ENCODE data around the gene XYLT1.

XYLT1 gene

DNA sequence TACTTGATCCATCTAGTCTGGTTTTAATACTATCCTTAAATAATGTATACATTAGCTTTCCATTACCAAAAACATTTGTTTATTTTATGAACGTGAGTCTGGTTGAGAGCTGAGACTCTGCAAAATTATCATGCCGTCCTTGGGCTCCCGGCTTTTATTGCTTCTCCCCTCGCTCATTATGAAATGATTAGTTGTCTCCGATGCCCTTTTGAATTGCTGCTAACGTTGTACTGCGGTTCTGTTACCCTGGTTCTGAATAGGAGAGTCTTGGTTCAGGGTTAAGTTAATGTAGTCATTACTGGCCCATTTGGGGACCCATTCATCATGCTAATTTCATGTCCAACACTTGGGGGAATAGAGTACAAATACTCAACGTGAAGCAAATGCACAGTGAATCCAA is 12.8 kb downstream of the XYLT1 start:
- DNase-seq = no peak

DNA sequence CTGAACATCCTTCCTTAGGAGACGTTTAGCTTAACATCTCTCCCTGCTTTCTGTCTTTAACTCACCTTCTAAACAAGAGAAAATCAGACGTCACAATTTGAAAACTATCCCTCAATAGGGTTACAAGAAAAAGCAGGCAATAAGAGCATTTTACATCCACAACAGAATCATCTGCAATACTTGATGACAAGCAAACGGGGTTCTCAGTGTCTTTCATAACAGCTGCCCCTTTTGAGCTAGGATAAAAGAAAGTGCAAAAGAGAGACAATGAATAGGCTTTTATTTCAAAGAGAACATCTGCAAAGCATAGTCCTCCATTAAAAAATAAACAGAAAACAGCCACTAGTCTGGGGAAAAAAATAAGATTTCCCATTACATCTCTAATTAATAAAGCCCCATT is 13.2 kb downstream of the XYLT1 start:
- no peak for DNase-seq

DNA sequence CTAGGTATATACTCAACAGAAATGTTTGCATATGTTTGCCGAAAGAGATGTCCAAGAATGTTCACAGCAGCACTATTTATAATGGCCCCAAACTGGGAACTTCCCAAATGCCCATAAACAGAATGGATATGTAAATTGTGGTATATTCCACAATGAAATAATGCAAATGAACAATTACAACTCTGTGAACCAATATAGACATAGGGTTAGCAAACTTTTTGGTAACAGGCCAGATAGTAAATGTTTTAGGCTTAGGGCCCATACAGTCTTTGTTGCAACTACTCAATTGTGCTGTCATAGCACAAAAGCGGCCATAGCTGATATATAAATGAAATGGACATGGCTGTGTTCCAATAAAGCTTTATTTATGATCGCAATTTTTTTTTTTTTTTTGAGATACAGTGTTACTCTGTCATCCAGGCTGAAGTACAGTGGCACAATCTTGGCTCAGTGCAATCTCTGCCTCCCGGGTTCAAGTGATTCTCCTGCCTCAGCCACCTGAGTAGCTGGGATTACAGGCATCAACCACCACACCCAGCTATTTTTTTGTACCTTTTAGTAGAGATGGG is 16.5 kb downstream of the XYLT1 start:
- no peak for DNase-seq

DNA sequence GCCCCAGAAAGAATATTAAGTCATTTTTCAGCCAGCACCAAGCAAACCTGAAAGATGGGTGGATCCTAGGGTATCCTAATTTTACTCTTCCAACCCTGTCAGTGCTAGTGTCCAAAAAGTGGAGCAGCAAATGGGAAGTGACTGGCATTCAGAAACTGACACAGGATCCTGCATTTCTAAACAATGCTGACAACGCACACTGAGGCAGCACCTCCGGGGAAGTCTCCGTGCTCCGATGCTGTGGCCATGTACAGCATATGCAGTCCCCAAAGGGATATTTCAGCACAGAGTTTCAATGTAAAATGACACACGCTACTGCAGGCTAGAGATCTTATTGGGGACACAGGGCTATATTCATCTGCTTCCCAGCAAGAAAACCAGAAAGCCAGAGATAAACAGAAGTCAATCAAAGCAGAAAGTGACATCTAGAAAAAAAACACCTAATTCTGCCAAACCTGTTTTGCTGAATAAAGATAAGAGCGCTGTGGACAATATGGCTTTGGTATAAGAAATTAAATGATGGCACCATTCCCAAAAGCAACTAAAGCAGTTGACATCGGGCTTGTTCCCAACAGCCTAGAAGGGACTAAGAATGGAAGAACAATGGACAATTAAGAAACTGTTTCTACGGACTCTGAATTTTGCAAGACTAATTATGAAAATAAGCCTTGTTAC is 17.3 kb downstream of the XYLT1 start:
- no peak for DNase-seq

DNA sequence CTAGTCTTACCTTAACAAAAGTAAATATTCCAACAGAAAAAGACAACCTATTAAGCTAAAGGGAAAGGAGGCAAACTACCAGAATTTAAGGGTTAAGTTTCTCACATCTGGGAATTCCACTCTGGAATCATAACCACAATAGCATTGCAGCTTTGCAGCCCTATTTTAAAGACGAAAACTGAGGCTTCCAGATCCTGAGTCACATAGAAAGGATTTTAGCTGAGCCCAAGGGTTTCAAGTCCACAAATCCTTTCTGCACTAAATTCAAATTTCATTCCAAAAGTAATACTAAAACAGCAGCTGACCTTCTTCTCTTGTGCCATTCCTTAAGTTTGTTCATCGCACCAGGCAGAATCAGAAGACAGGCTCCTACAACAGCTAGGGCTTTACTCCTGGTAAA is 17.8 kb downstream of the XYLT1 start:
- no peak for DNase-seq

DNA sequence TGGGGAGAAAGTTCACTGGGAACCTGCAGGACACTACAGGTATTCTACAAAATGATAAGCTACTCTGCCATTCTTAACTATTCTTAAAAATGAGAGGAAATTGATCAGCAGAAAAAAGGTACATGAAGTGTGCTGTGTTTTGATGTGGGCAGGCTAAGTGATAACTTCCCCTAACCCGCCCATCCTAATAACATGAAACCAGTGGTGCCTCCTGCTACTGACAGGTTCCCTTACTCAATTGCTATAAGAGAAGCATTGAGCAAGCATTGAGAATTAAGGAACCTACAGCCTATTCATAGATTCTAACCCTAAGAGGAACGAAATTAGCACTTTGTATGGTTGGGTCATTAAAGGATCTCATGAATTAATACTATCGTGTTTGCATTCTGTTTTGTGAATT is 18.9 kb downstream of the XYLT1 start:
- peak in 1 of 2 donors; percentile 48 for DNase-seq

DNA sequence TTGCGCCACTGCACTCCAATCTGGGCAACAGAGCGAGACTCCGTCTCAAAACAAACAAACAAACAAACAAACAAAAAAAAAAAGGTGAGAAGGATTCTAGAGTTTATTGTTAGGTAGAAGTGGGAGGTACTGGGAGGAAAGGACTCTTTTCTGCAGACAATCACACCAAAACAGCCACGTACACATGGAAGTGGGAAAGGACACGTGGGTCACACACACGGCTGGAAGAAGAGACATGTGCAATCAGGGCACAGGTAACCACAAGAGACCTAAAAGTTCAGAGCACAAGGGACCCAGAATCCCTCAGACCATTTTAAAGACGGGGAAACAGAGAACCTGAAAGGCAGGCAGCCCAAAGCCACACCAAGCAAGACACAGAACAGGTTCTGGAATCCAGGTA is 20.5 kb downstream of the XYLT1 start:
- no peak for DNase-seq

DNA sequence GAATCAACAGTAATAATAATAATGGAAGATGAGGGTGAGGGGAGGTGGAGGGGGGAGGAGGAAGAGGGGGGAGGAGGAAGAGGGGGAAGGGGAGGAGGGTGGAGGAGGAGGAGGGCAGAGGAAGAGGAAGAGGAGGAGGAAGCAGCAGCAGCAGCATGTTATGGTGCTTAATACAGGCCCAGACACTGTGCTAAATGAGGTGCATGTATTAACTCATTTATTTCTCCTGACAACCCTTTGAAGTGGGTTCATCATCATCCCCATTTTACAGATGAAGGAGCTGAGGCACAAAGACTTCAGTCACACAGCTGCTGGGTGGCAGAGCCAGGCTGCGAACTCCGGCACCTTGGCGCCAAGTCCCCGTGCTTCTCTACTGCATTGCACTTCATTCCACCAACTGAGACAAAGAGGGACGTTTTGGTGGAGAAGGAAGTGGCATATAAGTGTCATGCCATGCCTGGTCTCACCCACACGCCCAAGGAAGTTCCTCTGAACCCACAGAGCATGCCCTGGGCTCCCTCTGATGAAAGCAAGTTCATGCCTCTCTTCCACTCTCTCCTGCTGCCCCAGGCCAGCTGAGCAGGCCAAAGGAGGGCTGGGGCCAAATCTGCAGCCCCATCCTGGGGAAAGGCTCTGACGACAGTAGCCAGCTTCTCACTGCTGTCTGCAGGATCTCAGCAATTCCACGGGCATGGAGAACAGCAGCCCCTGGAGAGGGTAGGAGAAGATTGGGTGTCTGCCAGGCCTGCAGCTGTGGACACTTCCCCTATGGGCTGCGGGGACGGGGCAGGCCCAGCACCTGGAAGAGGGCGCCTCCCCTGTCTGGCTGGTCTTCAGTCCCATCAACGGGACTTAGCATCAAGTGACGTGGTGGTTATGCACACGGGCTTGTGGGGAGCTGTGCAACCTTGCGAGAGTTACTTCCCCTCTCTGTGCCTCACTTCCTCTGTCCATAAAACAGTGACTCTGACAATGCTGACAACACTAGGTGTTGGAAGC is 21.8 kb downstream of the XYLT1 start:
- DNase-seq = peak; percentile 48 to 65

DNA sequence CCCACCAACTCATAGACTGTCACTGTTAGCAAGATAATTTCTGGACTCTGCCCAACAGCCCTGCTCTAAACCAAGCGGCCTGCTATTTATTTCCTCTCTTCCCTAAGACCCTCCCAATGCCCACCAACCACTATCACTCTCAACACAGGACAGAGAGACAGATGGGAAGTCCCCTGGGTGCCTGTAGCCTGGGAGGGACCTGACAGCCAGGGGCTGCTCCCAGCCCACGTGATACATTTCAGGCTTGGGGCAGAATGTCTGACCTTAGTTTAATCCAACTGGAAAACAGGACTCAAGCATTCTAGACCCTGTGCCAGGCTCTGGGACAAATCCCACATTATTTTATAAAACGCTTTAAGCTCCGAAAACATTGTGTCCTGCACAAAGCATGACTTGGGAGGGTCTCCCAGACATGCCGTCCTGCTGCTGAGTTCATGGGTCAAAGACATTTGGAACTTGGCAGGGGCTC is 23.6 kb downstream of the XYLT1 start:
- no peak for DNase-seq

DNA sequence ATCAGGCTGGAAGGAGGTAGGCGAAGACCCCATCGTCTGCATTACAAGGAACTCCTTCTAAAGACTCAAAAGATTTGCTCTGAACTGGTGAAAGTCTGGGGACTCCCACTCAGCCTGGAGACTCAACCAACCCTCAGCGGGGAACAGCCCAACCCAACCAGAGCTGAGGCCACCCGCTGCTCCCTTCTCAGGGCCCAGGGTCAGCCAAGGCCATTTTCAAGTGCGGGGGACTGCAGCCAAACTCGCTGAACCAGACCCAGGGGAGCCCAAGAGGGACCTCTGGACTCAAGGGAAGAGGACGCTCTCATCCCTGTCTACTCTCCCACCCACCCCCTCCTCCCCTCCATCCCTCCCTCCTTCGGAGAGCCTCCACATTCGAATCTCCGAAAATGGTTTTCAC is 24.1 kb downstream of the XYLT1 start:
- no peak for DNase-seq

DNA sequence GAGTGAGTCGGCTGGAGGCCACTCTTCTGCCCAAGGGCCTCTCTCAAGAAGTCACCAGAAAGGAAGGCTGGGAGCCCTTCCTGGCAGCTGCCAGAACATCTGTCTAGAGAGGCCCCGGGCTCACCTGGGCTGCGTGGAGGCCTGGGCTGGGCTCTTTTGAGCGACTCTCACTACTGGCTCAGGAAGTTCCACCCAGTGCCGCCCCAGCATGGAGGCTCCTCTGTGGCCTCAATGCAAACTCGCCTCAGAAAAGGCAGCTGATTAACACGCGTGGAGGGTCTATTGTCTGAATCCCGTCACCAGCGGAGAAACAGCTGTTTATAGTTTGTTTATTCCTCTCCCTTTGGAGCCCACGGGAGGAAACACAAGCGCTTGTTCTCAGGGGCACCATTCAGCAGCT is 25.3 kb downstream of the XYLT1 start:
- DNase-seq = no peak

DNA sequence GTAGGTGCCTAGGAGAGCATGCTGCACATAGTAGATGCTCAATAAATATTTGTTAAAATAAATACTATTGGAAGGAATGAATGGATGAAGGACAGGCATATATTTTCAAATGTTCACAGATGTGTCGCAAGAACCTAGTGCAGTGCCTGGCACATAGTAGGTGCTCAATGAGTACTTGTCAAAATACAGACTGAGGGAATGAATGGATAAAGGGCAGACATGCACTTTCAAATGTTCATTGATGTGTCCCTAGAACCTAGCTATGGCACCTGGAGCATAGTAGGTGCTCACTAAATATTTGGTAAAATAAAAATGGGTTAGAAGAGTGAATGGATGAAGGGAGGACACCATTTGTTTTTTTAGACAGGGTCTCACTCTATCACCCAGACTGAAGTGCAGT is 26.1 kb downstream of the XYLT1 start:
- no peak for DNase-seq

DNA sequence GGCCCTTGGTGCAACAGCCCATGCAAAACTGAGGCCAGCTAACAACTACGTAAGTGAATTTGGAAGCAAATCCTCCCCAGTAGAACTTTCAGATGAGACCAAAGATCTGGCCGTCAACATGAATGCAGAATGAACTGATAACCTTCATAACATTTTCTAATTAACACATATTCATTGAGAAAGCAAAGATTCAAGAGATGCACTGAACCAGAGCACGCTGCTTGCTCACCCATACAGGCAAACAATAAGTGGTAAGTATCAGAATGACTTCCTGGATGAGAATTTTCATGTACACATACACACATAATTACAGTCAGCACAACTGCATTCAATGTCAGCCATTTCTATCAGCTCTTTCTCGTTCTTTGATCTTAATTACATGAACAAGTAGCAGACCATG is 30.6 kb downstream of the XYLT1 start:
- DNase-seq = no peak

DNA sequence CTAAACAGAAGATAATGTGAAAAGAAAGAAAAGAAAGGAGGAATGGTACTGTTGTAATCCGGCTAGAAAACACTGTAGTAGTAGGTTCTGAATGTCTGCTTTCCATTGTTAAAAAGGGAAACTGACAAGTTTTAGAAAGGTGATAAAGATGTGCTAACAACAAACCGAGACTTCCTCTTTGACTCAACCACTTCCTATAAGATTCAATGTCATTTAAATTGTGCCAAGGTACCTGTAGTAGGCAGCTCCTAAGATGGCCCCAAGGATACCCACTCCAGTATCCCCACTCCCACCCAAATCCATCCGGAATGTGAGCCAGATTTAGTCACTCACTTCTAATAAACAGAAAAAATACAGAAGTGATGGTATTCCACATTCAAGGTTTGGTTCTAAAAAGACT is 31.2 kb downstream of the XYLT1 start:
- peak in 1 of 2 donors; percentile 32 for DNase-seq

DNA sequence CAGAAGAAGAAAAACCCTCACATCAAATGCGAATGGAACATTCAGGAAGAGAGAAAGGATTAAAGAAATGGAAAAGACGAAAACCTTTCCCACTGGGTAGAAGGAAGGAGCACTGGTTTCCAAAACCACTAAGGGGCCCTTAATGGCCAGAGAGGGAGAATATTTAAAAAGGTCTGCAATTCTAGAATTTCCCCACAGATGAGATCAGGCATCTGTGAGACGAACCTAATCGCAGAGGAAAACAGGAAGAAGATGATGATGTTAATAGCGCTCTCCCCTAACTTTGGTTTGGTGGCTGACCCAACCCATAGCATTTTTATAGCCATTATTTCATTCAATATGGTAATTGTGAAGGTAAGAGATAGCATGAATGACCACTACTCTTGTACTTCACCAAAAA is 32.8 kb downstream of the XYLT1 start:
- no peak for DNase-seq

DNA sequence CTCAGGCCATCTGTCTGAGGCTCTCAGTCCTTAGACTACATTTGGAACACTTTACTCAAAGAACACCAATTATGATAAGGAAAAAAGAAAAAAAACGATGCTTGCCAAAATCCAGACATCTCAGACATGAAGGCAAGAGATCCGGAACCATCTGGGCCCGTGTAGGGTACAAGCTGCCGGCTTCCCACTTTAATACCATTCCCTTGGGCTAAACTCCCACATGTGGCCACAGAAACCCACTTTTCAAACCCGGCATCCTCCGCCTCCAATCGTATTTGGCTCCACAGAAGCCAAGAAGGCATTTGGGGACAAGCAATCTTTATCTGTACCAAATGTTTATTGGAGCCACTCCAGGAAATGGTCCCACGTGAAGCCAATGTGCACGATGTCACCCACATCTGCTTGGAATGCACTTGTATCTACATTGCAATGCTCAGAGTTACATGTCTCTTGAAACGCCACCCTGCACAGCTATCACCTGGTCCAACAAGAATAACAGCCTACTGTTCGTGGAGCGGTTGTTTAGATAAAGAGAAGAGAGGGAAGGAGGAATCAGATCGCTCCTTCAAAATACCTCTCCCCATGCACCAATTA is 33.5 kb downstream of the XYLT1 start:
- DNase-seq = no peak

DNA sequence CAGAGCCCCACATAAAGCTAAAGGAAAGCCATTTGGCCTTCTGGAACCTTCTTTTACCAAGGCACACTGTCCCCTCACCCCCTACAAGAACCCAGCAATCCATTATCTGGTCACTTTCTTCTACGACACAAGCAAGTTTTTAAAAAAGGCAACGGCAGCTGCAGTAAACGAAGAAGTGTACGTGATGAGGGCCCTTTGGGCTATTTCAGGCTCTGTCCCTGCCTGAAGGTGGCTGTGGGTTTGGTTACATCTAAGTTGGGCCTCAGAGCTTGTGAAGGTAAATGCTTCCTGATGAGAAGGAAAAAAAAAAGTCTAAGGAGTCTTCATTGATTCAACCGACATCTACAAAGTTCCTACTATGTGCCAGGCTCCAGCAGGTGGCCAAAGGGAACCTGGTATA is 35.4 kb downstream of the XYLT1 start:
- DNase-seq = no peak

DNA sequence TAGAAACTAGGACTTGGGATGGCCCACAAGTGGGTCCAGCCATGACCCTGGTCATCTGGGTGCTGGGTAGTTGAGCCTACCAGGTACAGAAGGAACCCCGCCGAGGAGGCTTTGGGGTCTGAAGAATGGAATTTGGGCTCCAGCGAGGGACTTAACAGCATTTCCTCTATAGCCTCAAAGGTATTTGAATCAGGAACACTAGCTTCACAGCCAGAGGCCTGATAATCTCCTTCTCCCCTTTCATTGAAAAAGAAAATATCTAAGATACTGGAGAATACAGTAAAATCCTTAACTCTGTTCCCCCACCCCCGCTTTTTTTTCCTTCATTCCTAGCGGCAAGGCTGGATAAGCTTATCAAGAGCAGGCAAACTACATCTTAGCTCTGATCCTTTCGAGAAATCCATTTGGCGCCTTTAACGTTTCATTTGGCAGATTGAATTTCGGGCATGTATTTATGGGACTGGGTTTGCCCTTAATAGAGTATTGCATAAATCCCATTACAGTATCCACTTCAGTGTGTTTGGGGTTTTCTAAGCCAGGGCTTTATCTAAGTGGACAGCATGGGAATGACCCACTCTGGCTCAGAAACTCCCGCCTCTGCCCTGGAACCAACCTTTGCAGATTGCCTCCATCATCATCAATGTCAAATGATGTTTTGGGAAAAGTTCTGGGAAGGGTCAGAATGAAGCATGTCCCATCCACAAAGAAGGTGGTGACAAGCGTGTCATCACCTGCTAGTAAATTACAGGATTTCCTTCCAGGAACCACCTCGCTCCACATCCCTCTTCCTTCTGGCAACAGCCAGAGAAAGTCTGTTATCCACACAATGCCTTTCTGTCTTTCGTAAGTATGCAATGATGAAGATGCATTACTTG is 36.9 kb downstream of the XYLT1 start:
- no peak for DNase-seq

DNA sequence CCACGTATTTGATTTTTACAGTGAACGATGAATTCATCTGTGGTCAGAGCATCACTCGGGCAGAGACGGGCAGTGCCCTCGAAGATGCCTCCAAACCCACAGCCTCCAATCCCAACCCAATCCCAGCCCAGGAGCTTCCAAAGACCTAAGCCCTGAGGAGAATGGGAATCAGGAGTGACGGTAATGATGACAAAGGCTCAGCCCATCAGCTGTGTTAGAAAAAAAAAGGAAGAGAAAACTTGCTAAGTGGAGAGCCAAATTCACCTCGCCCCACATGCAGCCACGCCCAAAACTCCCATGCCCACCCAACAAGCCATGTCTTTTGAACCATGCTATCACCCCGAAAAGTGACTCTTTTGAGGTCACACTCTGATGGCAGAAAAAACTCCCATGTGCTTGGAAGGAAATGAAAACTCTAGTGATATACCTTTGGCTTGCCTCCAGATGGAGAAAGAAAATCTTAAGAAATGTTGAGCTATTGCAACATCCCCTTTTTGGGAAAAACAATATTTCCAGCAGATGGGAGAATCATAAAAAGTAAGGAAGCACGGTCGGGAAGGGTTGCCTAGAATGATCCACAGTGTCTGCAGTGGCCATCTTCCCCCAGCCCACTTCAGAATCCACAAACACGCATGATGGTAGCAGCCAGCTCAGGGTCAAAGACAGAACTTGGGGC is 37.7 kb downstream of the XYLT1 start:
- DNase-seq = no peak

DNA sequence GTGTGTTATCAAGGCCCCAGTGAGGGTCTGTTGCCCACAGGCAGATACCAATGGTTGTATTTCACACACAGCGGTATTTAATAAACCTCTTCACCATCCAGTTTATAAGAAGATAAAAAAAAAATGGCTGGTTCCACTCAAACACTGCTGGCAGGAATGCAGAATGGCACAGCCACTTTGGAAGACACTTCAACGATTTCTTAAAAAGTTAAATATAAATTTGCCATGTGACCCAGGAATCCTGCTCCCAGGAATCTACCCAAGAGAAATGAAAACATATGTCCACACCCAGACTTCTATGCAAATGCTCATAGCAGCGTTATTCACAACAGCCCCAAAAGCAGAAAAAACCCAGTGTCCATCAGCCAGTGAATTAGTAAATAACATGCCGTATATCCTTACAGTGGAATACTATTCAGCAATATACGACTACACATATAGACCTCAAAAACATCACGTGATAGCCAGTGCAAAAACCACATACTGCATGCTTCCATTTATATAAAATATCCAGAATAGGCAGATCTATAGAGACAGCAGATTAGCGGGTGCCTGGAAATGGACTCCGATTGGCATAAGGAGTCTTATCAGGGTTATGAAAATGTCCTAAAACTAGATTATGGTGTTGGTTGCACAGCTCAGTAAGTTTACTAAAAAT is 38.7 kb downstream of the XYLT1 start:
- no peak for DNase-seq

DNA sequence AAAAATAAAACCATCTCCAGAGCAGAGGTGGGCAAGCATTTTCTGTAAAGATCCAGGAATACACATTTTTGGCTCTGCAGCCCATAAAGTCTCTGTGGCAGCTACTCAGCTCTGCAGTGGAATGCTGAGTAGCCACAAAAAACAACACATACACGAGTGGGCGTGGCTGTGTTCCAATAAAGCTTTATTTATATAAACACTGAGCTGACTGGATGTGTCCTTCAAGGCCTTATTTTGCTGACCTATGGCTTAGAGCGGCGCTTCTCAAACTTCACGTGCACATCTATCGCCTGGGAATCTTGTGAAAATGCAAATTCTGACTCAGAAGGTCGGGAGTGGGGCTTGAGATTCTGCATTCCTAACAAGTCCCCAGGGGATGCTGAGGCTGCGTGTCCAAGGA is 39.7 kb downstream of the XYLT1 start:
- no peak for DNase-seq

All from CD4-positive, alpha-beta T cell treated with Interferon alpha-2 for 1 hour (primary cell).